Endodermal cell (in vitro differentiated cells): ENCODE data around the gene ZBTB20. TPM values are rescaled to one million over a fixed set of nuclear protein-coding genes. Genes with fewer than 3 reads are reported as not detected.

ENCODE experiments used
- DNase-seq: peaks from one replicate; pipeline ENCODE4 v3.0.0-alpha.2; 2017
- H3K27ac ChIP-seq: 2 replicates; pipeline ENCODE4 v1.5.1; 2013; ENCODE audit warnings: mild to moderate bottlenecking, low read depth, low read length, moderate library complexity
- H3K27me3 ChIP-seq: 2 replicates; pipeline ENCODE4 v1.6.1; 2013; ENCODE audit warnings: mild to moderate bottlenecking, low read length, moderate library complexity; ENCODE audit not compliant: insufficient read depth, control insufficient read depth, poor library complexity, severe bottlenecking
- H3K36me3 ChIP-seq: 2 replicates; pipeline ENCODE4 v1.7.0; 2013; ENCODE audit warnings: mild to moderate bottlenecking, low read length, moderate library complexity; ENCODE audit not compliant: control insufficient read depth, insufficient read depth
- H3K4me1 ChIP-seq: one replicate; pipeline ENCODE4 v1.7.0; 2013; ENCODE audit warnings: low read length; ENCODE audit not compliant: control insufficient read depth, insufficient read depth
- H3K4me3 ChIP-seq: 2 replicates; pipeline ENCODE4 v1.5.1; 2013; ENCODE audit warnings: mild to moderate bottlenecking, low read length, moderate library complexity
- H3K9ac ChIP-seq: 2 replicates; pipeline ENCODE4 v1.6.1; 2013; ENCODE audit warnings: mild to moderate bottlenecking, low read length, moderate library complexity; ENCODE audit not compliant: poor library complexity, severe bottlenecking; ENCODE audit errors: extremely low read depth
- H3K9me3 ChIP-seq: 2 replicates; pipeline ENCODE4 v1.6.1; 2013; ENCODE audit warnings: mild to moderate bottlenecking, low read length, moderate library complexity; ENCODE audit not compliant: control insufficient read depth
- H3K27ac Mint-ChIP-seq: 2 replicates; pipeline ENCODE4 v1.8.0; 2020; ENCODE audit warnings: mixed read lengths
- H3K27me3 Mint-ChIP-seq: 2 replicates; pipeline ENCODE4 v1.8.0; 2021; ENCODE audit warnings: mild to moderate bottlenecking, mixed read lengths; ENCODE audit not compliant: insufficient read depth
- H3K36me3 Mint-ChIP-seq: 2 replicates; pipeline ENCODE4 v1.8.0; 2020; ENCODE audit warnings: low read depth, mixed read lengths
- H3K4me1 Mint-ChIP-seq: 2 replicates; pipeline ENCODE4 v1.8.0; 2020; ENCODE audit warnings: mixed read lengths
- H3K4me3 Mint-ChIP-seq: 2 replicates; pipeline ENCODE4 v1.8.0; 2020; ENCODE audit warnings: mild to moderate bottlenecking, moderate library complexity, mixed read lengths
- H3K9me3 Mint-ChIP-seq: 2 replicates; pipeline ENCODE4 v1.8.0; 2020; ENCODE audit warnings: mild to moderate bottlenecking, mixed read lengths
- CTCF ChIP-seq: fragments of 200-600 bp; sonication (generic); conservative IDR thresholded peaks from 2 replicates; pipeline ENCODE4 v1.5.0; 2021; ENCODE audit warnings: antibody characterized with exemption, mild to moderate bottlenecking
- WGBS, 2 experiments: methylation state at CpG; one replicate each; pipeline versions ENCODE4 v1.1.5 to v1.1.7; 2013; ENCODE audit warnings: missing lambda C conversion rate in 2 of 2, mixed read lengths in 1 of 2; ENCODE audit not compliant: insufficient coverage in 1 of 2, insufficient read length in 1 of 2; 5-methylcytosine and 5-hydroxymethylcytosine counted together
- total RNA-seq, 2 donors: library from RNA; stranded (reverse); fragmentation: NEBNext Ultra II Directional in 1 of 2; extraction: Animal tissue kit (Norgen Biotek cat#: 25700) in 1 of 2; gene quantifications; 2 replicates in 1 of 2; 3 replicates in 1 of 2; pipeline ENCODE4 v1.2.1, GENCODE V29; 2021

The ZBTB20 gene
- total RNA-seq, 2 donors from 2014 or later: 1.6 to 2.9 TPM

GRCh38 chr3:114725966-114726365 is 421.1 kb downstream of the ZBTB20 start:
- H3K4me3 Mint-ChIP-seq: no peak overlapping the region

GRCh38 chr3:114722530-114722929 is 424.6 kb downstream of the ZBTB20 start:
- no peak overlapping the region for H3K27ac ChIP-seq
- peaks cover 4% of the 10 kb centered on the region for H3K4me1 Mint-ChIP-seq
- no peaks in the 10 kb centered on the region for H3K27me3 ChIP-seq
- H3K4me3 ChIP-seq: no peak overlapping the region
- H3K4me1 ChIP-seq: no peaks in the 10 kb centered on the region
- no peaks in the 10 kb centered on the region for H3K27me3 Mint-ChIP-seq
- H3K36me3 ChIP-seq: no peaks in the 10 kb centered on the region
- 100% methylated on average over 1 of the region's 1 CpG; no CpG with 5 or more reads in 1 of the 2 experiments for WGBS, 2 experiments
- H3K4me3 Mint-ChIP-seq: no peak overlapping the region
- no peak overlapping the region for H3K9ac ChIP-seq
- H3K27ac Mint-ChIP-seq: no peak overlapping the region
- no peaks in the 10 kb centered on the region for H3K9me3 Mint-ChIP-seq
- no peak for TF ChIP-seq CTCF
- no peaks in the 10 kb centered on the region for H3K9me3 ChIP-seq
- DNase-seq: no peak
- no peaks in the 10 kb centered on the region for H3K36me3 Mint-ChIP-seq

More at GRCh38 chr3:114725966-114726365, 421.1 kb downstream of the ZBTB20 start:
- Histone ChIP-seq H3K27ac (no peak overlapping the region), H3K4me3 (no peak overlapping the region), H3K4me1 (no peaks in the 10 kb centered on the region), H3K9ac (no peak overlapping the region), H3K9me3 (no peaks in the 10 kb centered on the region), H3K36me3 (no peaks in the 10 kb centered on the region), H3K27me3 (no peaks in the 10 kb centered on the region)
- no peaks in the 10 kb centered on the region for H3K4me1 Mint-ChIP-seq
- H3K9me3 Mint-ChIP-seq: no peaks in the 10 kb centered on the region
- H3K27me3 Mint-ChIP-seq: no peaks in the 10 kb centered on the region
- DNase-seq: no peak
- H3K27ac Mint-ChIP-seq: no peak overlapping the region
- no peak for TF ChIP-seq CTCF
- WGBS, 2 experiments: 90 to 95% methylated on average over 2 to 3 of the region's 3 CpGs
- no peaks in the 10 kb centered on the region for H3K36me3 Mint-ChIP-seq

GRCh38 chr3:114721864-114722263 is 425.2 kb downstream of the ZBTB20 start:
- H3K9ac ChIP-seq: no peak overlapping the region
- no peak for TF ChIP-seq CTCF
- H3K36me3 Mint-ChIP-seq: no peaks in the 10 kb centered on the region
- H3K27me3 ChIP-seq: no peaks in the 10 kb centered on the region
- peaks cover 4% of the 10 kb centered on the region for H3K4me1 Mint-ChIP-seq
- H3K4me1 ChIP-seq: no peaks in the 10 kb centered on the region
- no peaks in the 10 kb centered on the region for H3K27me3 Mint-ChIP-seq
- H3K27ac Mint-ChIP-seq: no peak overlapping the region
- DNase-seq: no peak
- no peaks in the 10 kb centered on the region for H3K36me3 ChIP-seq
- H3K27ac ChIP-seq: no peak overlapping the region
- H3K4me3 Mint-ChIP-seq: no peak overlapping the region
- H3K4me3 ChIP-seq: no peak overlapping the region
- no peaks in the 10 kb centered on the region for H3K9me3 Mint-ChIP-seq
- no peaks in the 10 kb centered on the region for H3K9me3 ChIP-seq
- WGBS, 2 experiments: 84 to 100% methylated on average over 1 to 2 of the region's 2 CpGs
